Activated T-cell treated with anti-CD3 and anti-CD28 coated beads, Interleukin-2, amount 50 U/mL, for 1 hour (primary cell): ENCODE measurements around the gene RAPSN.

Experiments used
- DNase-seq: peaks from one replicate; pipeline ENCODE4 v3.0.0-alpha.2; 2020

Gene RAPSN

DNA sequence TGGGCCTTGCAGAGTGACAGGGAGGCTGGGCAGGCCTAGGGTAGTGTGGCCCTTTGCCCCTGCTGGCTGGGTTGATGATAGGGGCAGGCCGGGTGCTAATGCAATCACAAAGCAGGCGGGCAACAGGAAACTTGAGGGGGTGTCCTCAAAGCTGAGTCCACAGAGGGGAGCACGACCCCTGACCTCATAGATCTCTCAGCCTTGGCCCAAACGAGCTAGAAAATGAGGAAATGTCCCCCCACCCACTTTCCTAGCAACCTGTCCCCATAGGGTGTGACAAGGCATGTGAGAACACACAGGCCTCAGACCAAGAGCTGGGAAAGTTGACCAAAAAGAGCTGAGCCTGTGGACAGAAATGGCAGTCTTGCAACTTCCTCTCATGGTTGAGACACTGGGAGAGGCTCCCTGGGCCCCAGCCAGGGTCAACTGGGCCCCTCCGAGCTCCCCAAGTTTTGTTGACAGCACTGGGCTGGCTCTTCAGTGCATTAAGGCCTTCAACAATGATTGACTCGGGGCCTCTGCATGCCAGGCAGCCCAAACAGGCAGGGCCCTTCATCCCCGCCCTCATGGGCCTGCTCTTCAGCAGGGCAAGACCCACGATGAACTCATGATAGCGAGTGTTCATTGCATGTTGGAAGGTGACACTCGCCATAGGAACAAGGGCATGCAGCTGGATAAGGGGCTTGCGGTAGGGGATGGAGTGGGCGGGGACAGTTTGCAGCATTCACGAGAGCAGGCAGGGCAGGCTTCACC is 60.8 kb downstream of the RAPSN start:
- no peak for DNase-seq
